ENCODE results near the gene PRR12. TPM values are rescaled to one million over a fixed set of nuclear protein-coding genes. Genes with fewer than 3 reads are reported as not detected.

PRR12 gene
- total and polyA plus RNA-seq, 9 of the 15 experiments (the other 6 are each of a cell fraction or from before 2014, with no cell fraction given), result 0.01 to 21.1 (median 0.98) TPM

DNA sequence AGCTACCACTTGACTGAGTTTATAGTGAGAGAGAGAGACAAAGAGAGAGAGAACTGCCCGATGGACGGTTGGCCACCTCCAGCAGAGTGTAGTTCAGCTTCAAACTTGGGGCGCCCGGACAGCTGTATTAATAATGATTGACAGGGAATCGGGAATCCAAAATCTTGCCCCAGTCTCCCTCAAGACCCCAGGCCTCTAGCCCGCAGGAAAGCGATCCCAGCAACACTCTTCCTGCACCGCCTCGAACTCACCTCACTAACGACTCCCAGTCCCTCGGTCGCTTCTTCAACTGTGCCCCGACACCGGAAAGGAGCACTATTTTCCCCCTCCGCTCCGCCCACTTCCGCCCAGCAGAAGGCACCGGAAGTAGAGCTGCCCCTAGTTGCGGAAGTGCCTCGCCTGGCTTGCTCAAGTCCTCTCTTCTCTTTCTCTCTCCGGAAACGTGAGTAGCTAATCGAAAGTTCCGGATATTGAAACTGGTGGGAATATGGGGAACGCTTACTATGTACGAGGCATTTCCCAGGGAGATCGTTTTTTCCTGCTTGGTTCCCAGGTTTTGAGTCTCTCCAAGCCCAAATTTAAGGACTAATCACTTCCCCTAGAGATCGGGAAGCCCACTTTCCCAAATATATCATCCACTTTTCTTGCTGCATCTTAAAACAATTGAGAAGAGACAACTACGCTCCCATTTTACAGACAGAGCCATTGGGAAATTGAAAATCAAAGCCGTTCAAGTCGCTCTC is 10.5 kb upstream of the PRR12 start, which contains the start of gene NOSIP (continued):
- TF ChIP-seq, protein P1, sequence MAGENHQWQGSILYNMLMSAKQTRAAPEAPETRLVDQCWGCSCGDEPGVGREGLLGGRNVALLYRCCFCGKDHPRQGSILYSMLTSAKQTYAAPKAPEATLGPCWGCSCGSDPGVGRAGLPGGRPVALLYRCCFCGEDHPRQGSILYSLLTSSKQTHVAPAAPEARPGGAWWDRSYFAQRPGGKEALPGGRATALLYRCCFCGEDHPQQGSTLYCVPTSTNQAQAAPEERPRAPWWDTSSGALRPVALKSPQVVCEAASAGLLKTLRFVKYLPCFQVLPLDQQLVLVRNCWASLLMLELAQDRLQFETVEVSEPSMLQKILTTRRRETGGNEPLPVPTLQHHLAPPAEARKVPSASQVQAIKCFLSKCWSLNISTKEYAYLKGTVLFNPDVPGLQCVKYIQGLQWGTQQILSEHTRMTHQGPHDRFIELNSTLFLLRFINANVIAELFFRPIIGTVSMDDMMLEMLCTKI (IDR thresholded peaks at IDR 0.05; ENCODE audit: partially characterized antibody), result no peak
- TF ChIP-seq FOXA3 (CRISPR knock-in tag; conservative IDR thresholded peaks at IDR 0.05 in 1 of 2, IDR thresholded peaks at IDR 0.05 in 1 of 2), result no peak
- no peak for TF ChIP-seq MITF (IDR thresholded peaks at IDR 0.05)

DNA sequence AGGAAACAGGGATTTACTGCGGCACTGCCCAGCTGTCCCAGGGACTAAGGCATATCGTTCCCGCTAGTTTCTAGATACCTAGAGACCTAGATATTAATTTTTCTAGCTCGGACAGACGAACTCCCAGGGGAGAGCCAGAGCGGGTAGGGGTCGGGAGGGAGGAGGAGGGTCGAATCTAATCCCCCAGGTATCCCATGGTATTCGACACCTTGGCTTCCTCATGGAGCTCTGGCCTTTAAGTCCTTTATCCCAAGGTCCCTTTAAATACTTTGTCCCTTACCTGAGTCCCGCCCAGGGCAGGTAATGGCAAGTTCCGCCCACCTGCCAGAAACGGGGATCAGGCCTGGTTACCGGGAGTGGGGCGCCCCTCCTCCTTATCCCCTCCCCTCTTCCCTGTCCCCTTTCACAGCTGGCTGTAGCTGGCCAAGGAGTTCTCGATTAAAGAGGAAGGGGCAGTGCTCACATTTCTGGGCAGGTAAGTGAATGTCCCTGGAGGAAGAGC is 9.9 kb upstream of the PRR12 start, which contains the start of gene PRRG2:
Gene PRRG2 (plus strand): TSS at position 310 of the 502 bp plus-strand sequence. CDS start 1,904 bp downstream, outside the sequence.
- Histone ChIP-seq H3K9ac (ENCODE audit: insufficient read depth in 1 of 2, low read depth in 2 of 2, low read length in 2 of 2) (peak within 1 kb of the TSS; percentile 91 to 92), H4K20me1 (replicated peaks; ENCODE audit: control insufficient read depth, insufficient read depth, low read length) (no peaks in the 10 kb centered on the region), H3K79me2 (ENCODE audit: control insufficient read depth, insufficient read depth, low read length) (peaks cover 35% of the 10 kb centered on the region), H3K9me1 (ENCODE audit: control insufficient read depth, insufficient read depth, low read length) (no peaks in the 10 kb centered on the region), H3K27me3 (ENCODE audit: control insufficient read depth in 2 of 2, insufficient read depth in 2 of 2, low read length in 2 of 2) (no peaks in the 10 kb centered on the region), H3K9me3 (replicated peaks; ENCODE audit: control insufficient read depth, insufficient read depth, low read depth, low read length) (no peaks in the 10 kb centered on the region), H3K4me2 (ENCODE audit: insufficient read depth, low read length) (peak within 1 kb of the TSS; percentile 99), H3K4me3 (peak within 1 kb of the TSS; percentile 78), H3K27ac (ENCODE audit: extremely low read depth, low read depth, low read length) (peak within 1 kb of the TSS; percentile 81), H2AFZ (ENCODE audit: low read depth, low read length) (peak within 1 kb of the TSS; percentile 95), H3K4me1 (replicated peaks in 1 of 2; ENCODE audit: control insufficient read depth in 2 of 2, insufficient read depth in 2 of 2, low read length in 2 of 2) (peaks cover 10 to 13% of the 10 kb centered on the region in 2 experiments; a peak in 4 of 5 replicates), H3K36me3 (ENCODE audit: control insufficient read depth, insufficient read depth, low read length) (peaks cover 11% of the 10 kb centered on the region; the same call in 1 of the 3 replicates)
- CTCF ChIA-PET (ENCODE audit: low intra/inter-chr PET ratio), result no interaction called here
- FAIRE-seq (no peak), DNase-seq (ENCODE audit: extremely low read depth in 1 of 4, low spot score in 3 of 4) (peak in 3 of 4 experiments; percentile 3 to 19 (median 15)), ATAC-seq (no peak)
- 40% methylated on average over 15 of the region's 15 CpGs for WGBS (ENCODE audit: insufficient coverage, low coverage, missing lambda C conversion rate)
- POLR2A ChIA-PET, result interaction anchor here (0.6 to 3.4 kb wide), 7 partner anchors 8 to 278 kb away, joined by 3 to 30 read pairs (median 11); partner anchors contain the start of genes PRR12, RCN3 and RPS11
- intact Hi-C loops (cut with micrococcal nuclease), result no loop called here
- TF ChIP-seq ZC3H8 (IDR thresholded peaks at IDR 0.05), result no peak
- TF ChIP-seq, protein P2, sequence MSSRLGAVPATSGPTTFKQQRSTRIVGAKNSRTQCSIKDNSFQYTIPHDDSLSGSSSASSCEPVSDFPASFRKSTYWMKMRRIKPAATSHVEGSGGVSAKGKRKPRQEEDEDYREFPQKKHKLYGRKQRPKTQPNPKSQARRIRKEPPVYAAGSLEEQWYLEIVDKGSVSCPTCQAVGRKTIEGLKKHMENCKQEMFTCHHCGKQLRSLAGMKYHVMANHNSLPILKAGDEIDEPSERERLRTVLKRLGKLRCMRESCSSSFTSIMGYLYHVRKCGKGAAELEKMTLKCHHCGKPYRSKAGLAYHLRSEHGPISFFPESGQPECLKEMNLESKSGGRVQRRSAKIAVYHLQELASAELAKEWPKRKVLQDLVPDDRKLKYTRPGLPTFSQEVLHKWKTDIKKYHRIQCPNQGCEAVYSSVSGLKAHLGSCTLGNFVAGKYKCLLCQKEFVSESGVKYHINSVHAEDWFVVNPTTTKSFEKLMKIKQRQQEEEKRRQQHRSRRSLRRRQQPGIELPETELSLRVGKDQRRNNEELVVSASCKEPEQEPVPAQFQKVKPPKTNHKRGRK (tag; IDR thresholded peaks at IDR 0.05), result peak; percentile 7; the same call in 1 of the 2 replicates
- TF ChIP-seq, protein P3, sequence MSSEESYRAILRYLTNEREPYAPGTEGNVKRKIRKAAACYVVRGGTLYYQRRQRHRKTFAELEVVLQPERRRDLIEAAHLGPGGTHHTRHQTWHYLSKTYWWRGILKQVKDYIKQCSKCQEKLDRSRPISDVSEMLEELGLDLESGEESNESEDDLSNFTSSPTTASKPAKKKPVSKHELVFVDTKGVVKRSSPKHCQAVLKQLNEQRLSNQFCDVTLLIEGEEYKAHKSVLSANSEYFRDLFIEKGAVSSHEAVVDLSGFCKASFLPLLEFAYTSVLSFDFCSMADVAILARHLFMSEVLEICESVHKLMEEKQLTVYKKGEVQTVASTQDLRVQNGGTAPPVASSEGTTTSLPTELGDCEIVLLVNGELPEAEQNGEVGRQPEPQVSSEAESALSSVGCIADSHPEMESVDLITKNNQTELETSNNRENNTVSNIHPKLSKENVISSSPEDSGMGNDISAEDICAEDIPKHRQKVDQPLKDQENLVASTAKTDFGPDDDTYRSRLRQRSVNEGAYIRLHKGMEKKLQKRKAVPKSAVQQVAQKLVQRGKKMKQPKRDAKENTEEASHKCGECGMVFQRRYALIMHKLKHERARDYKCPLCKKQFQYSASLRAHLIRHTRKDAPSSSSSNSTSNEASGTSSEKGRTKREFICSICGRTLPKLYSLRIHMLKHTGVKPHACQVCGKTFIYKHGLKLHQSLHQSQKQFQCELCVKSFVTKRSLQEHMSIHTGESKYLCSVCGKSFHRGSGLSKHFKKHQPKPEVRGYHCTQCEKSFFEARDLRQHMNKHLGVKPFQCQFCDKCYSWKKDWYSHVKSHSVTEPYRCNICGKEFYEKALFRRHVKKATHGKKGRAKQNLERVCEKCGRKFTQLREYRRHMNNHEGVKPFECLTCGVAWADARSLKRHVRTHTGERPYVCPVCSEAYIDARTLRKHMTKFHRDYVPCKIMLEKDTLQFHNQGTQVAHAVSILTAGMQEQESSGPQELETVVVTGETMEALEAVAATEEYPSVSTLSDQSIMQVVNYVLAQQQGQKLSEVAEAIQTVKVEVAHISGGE (CRISPR knock-in tag; IDR thresholded peaks at IDR 0.05), result peak in 1 of 3 experiments; percentile 90; a peak in 1 of 6 replicates
- in situ Hi-C loops (cut with MboI), result no loop called here
- BruUV-seq (replicated peaks), result TSS peak; percentile 84

Measured in K562 (cell line).